Mucosa of gallbladder (tissue), 1 donor: Measurements from ENCODE around the gene SDK1. TPM values are rescaled to one million over a fixed set of nuclear protein-coding genes. Genes with fewer than 3 reads are reported as not detected.

Experiments
- DNase-seq: peaks from one replicate; pipeline ENCODE4 v3.0.0-alpha.2; 2020; ENCODE audit warnings: low spot score
- total RNA-seq: library from RNA; stranded (reverse); gene quantifications from one replicate; pipeline ENCODE4 v1.2.1, GENCODE V29; 2021
- donor health status: DM: no; HTN: no; CAD: no.

The SDK1 gene
- total RNA-seq, 1 donor from 2014 or later, result 6.6 TPM

DNA sequence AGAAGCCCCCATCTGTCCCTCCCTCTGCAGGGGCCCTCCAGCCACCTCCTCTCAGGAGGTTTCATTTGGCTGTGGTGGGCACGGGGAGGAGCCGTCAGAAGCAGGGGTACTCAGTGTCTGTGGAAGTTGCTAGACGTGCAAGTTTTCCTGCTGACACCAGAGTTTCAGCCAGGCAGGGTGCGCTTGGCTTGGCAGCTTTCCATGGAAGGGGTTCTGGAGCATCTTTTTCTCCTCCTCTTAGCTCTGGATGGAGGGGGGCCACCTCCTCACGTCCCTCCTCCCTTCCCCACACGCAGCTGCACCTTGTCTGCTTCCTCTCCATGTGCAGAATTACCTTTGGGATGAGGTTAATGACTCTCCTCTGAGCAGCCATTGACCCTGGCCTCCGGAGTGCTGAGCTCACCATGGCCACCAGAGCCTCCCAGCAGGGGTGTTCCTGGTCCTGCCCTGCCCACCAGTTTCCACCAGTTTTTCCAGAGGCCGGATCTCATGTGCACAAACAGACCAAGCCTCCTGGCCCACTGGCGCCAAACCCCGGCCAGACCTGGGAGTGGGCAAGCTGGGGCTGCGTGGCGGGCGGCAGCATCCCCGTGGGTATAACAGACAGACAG is 801.3 kb downstream of the SDK1 start:
- DNase-seq, result no peak

DNA sequence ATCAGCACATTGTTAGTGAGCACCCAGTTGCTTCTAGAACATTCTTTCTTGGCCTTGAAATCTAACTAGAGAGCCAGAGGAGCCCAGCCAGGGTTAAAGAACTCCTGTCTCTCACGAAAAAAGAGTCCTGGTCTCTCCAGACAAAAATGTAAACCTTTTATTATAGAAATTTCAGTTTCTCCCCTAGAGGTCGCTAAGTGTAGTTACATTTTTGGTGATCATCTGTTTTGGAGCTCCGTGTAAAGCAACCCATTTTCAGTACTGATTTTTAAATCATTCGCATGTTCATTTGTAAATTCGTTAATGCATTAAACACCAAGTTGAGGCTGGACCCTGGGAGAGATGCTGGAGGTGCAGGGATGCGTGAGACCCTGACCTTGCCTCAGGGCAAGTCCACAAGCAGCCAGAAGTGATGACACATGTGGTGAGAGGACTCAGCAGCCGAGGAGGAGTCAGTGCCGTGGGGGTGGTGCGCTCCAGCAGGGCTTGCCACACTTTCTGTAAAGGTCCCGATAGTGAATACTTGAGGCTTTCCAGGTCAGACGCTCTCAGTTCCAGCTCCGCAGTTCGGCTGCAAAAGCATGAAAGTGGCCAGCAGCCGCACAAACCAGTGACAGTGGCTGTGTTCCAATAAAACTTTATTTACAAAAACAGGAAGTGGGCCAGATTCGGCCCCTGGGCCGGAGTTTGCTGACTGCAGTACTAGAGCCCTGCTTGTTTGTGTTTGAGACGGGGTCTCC is 802.5 kb downstream of the SDK1 start:
- no peak for DNase-seq

DNA sequence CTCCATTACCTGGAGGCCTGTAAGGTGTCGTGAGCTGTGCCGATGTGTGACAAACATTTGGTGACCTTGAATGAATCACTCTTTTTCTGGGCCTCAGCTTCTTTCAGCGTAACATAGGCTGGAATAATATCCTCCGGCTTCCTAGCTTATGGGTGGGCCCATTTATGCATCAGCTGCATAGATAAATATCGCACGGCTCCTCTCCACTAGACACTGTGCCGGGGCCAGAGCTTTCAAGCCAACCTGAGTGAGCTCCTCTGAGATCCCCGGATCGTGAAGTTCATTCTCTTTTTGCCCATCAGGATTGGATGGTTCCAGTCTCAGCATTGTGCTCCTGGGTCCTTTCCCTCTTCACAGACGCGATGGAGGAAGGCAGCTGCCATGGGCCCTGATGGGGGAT is 806.8 kb downstream of the SDK1 start:
- DNase-seq, result no peak

DNA sequence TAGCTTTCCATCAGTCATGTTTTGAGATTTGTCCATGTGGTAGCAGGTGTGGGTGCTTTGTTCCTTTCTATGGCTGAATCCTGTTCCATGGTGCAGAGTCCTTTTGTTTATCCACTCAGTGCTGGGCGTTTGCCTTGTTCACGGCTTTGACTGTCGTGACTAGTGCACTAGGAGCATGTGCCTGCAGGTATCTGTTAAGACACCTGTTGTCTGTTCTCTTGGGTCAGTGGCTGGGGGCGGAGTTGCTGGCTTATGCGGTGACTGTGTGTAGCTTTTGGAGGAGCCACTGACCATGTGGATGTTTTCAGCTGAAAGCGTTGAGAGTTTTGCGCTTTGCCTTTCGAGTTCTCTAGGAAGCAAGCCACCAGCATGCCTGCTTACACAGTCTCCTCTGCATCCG is 807.9 kb downstream of the SDK1 start:
- no peak for DNase-seq

DNA sequence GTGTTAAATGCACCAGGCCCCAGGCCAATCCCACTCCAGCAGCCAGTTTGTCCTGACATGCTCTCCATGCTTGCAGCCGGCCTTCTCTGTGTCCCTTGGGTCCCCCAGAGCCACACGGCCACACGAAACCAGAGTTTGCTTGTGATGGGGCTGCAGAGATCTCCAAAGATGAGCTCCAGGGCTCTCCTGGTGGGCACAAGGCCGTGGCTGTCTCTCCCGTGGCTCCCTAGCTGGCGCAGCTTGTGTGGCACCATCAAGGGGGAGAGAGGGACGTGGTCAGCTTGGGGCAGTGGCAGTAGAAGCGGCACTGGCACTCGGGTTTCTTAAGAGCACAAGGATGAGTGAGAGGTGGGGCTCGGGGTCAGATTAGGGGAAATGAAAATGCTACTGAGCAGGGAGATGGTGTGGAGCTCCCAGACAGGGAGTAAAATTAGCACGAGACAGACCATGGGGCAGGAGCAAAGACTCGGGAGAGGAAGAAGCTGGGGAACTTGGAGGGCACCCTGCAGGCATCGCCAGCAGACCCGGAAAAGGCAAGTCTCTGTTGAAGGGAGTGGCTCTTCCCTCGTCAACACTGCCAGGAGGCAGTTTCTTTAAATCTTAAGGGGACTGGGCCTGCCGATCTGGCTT is 808.5 kb downstream of the SDK1 start:
- DNase-seq, result no peak

DNA sequence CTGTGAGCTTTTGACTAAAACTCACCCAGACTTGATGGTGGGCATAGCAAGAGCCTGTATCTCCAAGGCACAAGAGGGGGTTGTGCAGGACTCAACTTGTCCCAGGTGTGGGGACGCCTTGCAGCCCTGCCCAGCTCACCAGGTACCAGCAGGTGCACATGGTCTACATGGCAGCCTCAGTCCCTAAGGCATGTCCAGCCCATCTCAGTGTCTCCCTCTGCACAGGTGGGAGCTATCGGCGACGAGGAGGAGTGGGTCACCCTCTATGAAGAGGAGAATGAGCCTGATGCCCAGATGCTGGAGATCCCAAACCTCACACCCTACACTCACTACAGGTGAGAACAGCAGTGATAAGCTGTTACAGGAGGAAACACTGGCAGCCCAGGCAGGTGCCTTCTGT is 809.4 kb downstream of the SDK1 start:
- DNase-seq, result no peak

DNA sequence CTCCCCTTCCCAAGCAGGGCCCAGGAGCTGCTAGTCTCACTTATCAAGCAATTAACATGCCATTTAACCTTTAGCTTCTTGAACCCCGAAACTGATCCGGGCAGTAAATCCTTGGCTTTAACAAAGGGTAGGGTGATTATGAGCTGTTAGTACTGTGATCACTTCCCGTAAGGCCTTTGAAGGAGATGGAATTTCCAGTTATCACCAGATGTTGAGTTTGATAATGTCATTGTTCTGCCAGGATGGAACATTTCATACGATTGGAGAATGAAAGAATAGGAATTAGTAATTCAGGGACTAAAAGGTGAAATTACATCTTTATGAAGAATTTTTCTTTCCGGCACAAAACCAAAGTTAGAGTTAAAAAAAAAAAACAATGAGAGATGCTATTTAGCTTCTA is 810.1 kb downstream of the SDK1 start:
- DNase-seq, result no peak

DNA sequence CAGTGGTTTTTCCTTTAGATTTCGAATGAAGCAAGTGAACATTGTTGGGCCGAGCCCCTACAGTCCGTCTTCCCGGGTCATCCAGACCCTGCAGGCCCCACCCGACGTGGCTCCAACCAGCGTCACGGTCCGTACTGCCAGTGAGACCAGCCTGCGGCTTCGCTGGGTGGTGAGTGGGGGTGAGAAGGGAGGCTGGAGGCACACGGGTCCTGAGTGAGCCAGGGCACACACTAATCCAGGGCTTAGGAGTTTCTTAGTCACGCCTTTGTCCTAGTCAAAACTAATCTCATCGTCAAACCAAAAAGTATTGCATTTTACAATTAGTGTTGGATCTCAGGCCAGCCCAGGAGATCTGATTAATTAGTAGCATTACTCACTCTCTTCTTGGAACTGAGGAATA is 812.2 kb downstream of the SDK1 start:
- no peak for DNase-seq

DNA sequence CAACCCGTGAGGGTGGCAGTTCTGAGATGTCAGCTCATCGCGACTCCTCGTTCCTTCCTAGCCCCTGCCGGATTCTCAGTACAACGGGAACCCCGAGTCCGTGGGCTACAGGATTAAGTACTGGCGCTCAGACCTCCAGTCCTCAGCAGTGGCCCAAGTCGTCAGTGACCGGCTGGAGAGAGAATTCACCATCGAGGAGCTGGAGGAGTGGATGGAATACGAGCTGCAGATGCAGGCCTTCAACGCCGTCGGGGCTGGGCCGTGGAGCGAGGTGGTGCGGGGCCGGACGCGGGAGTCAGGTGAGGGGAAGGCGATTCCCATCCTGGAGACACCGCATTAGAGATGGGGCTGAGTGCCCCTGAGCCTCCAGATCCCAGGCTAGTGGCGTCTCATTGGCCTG is 812.9 kb downstream of the SDK1 start:
- DNase-seq, result no peak

DNA sequence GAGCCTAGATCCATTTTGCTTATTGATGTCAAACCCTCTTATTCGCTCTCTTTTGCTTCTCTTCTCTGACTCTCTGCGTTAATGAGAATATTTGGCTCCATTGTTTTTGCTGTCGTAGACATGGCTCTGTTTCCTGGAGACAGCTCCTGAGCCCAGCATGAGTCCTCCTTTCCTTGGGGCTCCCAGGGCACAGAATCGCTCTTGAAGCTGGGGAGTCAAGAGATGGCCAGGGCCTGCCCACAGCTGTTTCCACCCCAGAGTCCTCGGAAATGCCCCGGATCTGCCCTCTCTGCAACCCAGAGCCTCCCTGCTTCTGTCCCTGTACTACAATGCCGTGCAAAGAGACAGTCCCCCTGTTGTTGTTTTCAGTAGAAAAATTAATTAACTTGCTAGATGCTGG is 814.4 kb downstream of the SDK1 start:
- no peak for DNase-seq

DNA sequence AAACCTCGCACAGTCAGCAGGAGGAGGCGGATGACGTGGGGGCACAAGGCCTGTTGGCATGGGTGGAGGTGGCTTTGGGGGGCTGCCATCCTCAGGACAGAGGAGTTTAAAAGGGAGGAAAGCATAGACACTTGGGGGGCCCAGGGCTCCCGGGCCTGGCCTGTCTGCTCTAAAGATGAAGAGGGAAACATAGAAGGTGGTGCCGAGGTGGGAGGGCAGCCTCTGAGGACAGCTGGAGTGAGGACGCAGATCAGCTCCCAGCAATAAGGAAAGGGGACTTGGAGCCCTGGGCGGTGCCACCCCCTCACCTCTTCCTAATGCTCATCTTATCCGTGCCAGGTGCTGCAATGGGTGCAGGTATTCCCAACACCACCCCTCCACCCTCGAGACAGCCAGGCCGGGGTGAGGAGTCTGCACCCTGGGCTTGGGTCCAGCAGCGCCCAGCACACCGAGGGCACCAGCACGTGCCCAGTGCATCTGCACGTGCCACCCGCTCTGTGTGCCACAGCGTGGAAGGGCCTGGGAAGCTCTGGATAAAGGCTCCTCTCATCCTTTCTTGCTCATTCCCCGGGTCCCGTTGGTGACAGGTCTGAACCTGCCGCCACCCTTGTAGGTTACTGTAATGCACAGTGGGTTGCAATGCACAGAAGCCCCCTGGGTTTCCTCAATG is 815.0 kb downstream of the SDK1 start:
- DNase-seq, result no peak

DNA sequence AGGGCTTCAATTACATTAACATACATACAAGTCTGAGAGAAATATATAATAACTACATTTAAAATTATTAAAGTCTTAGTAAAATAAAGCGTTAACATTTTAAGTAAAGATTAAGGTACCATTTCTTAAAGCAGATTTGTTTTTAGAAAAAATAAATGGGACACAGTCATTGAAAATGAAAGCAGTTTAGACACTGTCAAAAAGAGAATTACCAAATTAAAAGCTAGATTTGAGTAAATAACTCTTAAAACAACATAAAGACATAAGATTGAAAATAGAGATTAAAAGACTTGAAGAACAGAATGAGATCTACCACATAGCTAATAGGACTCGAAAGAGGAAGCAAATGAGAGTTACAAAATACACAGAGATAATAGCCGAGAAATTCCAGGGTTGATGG is 818.8 kb downstream of the SDK1 start:
- DNase-seq, result no peak

DNA sequence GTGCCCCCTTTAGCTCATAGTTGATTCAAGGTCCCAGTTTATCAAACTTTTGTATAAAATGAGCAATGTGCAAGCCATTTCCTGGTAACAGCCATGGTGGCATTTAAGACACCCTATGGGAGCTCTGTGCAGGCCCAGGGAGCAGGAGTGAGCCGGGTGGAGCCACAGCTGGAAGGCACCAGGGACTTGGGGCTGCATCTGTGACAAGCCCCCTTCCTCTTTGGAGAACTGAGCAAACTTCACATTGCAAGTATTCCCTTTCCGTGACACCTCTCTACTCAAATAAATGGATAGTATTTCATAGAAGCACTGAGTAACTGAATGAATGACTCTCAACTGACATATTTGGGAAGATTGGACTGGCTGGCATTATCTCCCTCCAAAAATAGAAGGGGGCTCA is 822.3 kb downstream of the SDK1 start:
- no peak for DNase-seq

DNA sequence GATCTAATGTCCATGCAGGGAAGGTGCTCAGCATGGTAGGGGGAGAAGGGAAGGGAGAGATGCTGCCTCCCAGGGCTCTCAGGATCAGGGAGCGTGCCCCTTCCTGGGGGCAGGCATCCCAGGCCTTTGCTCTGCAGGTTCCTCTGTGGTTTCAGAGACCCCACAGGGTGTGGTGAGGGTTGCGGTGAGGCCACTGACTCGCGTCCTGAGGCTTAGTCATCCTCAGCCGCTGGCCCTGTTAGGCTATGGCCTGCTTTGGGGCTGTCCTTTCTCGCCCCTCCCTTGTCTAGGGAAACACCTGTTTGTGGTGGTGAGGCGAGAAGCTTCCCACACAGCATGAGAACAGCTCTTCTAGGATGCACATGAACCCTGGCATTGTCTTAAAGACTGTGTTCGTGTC is 822.8 kb downstream of the SDK1 start:
- DNase-seq, result no peak

DNA sequence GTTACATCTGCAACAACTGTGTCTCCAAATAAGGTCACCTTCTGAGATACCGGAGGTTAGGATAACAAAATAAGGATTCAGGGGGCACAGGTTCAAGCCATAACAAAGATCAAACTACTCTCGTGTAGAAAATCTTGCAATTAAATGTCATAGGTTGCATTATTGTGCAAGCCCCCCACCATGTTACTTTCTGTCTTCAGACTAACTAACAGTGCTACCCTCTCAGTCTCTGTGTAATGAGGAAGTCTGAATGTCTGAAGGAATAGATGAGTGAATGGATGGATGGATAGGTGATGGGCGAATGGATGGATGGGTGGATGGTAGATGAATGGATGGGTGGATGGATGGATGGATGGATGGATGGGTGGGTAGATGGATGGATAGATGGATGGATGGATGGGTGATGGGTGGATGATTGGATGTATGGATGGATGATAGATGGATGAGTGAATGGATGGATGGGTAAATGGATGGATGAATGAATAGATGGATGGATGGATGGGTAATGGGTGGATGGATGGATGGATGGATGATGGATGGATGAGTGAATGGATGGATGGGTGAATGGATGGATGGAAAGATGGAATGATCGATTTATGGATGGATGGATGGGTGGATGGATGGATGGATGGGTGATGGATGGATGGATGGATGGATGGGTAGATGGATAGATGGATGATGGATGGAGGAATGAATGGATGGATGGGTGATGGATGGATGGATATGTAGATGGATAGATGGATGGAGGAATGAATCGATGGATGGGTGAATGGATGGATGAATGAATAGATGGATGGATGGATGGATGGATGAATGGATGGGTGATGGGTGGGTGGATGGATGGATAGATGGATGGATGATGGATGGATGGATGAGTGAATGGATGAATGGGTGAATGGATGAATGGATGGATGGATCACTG is 823.8 kb downstream of the SDK1 start:
- no peak for DNase-seq

DNA sequence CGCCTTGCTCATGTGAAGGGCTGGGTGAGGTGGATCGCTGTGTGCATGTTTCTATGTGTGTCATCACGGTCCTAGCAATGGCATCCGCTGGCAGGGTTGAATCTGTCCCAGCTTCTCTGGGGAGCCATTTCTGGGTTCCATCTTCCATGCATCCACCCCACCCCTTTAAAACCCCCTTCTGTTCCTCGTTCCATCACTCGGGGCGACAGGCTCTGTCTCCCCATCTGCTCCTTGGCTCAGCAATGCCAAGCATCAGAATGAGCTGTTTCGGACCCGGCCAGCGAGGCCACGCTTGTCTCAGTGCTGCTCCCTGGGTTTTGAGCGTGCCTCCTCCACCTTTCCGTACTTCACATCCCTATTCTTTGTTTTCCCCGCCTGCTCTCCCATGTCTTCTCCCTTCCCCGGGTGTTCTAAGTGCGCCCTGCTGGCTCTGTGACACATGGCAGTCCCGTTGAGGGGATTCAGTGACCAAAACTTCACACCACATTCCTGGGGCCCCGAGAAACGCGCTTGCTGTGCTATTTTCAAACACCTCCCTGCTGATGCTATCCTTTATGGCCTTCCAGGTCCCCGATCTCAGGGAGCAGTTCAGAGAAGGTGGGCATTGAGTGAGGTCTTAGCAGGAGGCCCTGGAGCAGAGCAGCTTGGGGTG is 827.0 kb downstream of the SDK1 start:
- no peak for DNase-seq

DNA sequence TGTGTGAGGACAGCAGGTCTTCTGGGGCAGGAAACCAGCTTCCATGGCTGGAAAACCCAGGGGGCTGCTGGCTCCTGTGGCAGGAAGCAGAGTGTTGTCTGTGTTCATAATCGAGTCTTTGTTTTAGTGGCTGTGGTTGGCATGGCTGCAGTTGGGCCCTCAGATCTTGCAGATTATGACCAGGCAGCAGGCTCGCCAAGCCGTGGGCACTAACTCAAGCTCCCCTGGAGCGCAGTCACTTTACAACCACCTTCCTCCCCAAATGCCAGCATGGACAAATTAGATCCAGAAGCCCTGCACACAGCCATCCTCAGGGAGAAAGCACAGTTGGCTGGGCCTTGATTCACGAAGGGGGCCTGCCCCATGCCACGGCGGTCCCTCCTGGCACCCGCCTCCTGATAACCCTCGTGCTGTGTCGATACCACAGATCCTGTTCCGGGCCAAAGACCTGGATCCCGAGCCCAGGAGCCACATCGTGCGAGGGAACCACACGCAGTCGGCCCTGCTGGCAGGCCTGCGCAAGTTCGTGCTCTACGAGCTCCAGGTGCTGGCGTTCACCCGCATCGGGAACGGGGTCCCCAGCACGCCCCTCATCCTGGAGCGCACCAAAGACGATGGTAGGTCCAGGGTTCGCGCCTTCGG is 828.5 kb downstream of the SDK1 start:
- DNase-seq, result no peak

DNA sequence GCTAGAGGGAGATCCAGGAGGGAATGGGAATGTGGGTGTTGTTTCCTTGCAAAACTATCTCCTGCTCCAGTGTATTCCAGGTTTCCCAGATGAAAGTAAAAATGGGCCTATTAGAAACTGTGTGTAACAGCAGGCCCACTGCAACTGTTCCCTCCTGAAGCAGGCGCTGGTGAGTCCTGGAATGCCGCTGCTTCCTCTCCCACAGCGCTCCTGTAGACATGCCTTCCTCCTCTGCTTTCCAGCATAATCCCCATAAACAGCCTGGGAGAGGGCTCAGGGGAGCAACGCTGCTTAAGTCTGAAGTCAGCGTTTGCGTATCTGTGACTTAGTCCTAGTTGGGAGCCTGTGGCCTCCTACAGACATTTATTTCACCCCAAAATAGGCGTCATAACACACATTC is 830.0 kb downstream of the SDK1 start:
- no peak for DNase-seq

DNA sequence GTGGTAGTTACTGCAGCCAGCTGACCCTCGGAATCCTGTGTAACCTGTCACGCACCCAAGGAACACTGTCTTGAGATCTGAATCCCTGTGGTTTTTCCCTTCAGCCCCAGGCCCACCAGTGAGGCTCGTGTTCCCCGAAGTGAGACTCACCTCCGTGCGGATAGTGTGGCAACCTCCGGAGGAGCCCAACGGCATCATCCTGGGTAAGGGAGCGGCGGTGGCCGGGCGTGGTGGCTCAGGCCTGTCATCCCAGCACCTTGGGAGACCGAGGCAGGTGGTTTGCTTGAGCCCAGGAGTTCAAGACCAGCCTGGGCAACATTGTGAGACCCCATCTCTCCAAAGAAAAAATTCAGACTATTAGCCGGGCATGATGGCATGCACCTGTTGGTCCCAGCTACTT is 831.2 kb downstream of the SDK1 start:
- DNase-seq, result no peak

DNA sequence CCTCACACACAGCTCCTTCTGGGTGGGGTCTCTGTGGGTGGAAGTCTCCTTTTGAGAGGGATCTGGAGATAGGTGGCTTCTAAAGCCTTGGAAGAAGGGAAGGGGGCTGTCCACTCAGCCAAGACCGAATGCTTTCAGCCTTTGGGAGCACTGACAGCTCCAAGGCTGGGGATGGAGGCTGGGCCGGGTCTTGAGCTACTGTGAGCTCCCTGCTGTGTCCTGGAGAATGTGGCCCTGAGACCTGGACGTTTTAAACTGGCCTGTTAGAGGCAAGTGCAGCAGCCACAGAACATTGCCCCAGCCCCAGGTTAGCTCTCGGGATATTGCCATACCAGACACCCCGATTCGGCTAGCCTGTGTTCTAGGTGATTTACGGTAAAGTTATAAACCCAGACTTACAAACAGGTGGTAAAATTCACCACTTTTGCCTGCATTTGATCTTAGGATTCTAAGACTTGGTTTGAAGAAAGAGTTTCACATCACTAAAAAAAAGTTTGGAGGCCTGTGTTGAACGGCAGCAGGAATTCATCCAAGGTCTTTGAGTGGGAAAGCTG is 832.5 kb downstream of the SDK1 start:
- no peak for DNase-seq
